Measurements from ENCODE around the gene FUT8.
"Not testable (repeated sequence)": the region's sequence is repeated elsewhere in the genome, so short reads cannot be mapped to it uniquely, and the experiment has no call there.

Gene FUT8

DNA sequence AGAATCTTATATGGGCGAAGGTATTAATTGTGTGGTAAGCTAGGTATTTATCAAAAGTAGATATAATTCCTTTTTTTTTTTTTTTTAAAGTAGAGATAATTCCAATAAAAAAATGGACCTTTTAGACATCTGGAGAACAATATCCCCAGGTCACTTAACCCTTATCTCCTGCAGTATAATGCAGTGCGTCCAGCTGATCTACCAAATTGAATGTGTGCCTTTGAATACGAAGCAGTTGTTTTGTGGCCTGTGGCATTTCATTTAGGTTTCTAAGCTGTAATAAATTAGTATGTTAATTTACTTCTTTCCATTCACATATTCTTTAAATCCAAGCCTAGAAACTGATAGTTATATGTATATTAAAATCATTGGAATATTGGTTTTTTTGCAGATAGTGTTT lies 3.1 kb downstream of the FUT8 start:
- no peak for DNase-seq (ENCODE audit: low read depth, low spot score)

DNA sequence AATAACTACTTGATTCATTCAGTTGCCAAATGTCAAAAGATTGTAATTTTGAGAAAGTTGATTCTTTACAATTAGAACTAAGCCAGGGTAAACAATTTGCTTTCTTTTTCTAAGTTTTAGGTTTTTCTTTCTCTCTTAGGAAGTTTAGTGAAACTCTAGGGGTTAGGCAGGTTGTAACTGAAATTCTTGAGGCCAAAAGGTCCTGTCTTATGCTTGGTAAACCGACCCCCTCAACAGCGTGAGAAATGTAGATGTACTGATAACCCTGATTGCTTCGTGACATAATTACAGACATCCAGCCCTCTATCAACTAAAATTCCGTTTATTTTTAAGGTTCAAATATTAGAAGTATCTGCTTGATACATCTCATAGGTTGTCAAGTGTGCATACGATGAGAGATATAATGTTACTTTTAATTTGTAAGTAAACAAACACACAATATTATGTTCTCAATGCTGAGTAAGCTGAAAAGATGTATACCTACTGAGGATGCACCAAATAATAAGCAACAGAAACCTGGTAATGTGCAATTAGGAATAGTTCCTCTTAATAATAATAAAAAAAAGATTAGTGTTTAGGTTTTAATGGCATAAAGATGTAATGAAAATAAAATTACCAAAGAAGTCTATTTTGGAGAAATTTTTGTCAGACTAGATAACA lies 7.2 kb downstream of the FUT8 start:
- no peak for DNase-seq (ENCODE audit: low read depth, low spot score)

DNA sequence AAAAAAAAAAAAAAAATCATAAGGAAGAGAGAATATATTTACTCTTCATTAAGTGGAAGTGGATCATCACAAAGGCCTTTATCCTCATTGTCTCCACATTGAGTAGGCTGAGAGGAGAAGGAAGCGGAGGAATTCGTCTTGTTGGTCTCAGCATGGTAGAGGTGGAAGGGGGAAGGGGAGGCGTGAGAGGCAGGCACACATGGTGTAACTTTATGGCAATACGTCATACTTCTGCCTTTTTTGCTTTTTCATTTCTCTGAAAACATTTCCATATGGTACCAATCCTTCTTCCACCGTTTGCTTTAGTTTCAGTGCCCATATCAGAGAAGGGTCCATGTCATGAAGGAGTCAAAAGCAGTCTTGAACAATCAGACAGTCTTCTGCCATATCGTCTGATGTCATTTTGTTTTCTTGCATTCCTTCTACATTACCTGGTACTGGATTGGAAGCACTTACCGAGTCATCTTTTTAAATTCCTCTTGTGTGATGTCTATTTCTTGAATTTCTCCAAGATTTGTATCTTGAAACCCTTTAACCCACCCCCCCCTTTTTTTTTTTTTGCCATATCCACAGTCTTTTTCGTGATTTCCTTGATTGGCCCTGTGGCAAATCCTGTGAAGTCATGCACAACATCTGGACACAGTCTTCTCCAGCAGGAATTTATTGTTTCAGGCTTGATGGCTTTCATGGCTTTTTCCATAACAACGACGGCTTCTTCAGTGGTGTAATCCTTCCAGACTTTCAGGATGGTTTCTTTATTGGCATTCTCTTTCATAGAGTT lies 8.9 kb downstream of the FUT8 start:
- DNase-seq (ENCODE audit: low read depth, low spot score), result no peak

DNA sequence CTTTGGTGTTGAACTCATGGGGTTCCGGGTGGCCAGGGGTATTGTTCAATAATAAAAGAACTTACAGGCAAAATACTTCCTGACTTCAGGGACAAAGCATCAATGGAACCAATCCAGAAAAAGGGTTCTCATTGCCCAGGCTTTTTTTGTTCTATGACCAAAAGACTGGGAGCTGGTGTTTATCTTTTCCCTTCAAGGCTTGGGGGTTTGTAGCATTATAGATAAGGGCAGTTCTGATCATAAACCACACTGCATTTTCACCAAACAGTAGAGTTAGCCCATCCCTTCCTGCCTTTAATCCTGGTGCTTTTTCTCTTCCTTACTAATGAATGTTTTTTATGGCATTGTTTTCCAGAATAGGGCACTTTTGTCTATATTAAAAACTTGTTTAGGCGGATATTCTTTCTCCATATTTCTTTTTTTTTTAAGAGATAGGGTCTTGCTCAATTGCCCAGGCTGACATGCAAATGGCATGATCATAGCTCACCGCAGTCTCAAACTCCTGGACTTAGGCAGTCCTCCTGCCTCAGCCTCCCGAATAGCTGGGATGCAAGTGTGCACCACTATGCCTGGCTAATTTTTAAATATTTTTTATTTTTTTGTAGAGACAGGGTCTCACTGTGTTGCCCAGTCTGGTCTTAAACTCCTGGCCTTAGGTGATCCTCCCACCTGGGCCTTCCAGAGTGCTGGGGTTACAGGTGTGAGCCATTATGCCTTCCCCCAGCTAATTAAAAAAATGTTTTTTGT lies 9.7 kb downstream of the FUT8 start:
- no peak for DNase-seq (ENCODE audit: low read depth, low spot score)

DNA sequence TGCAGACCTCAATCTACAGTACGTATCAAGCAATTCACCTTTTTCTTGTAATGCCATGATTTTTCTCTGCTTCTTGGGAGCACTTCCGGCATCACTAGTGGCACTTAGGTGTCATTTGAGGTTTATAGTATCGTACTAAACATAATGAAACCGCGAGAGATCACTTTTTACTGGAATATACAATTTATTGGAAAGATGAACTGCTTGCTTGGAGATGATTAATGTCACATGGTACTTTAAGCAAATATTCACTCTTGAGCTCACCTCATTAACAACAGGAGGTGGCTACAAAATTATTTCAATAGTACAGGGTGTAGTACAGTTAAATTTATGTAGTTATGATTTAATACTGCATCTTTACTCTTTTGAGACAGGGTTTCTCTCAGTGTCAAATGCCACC lies 11.5 kb downstream of the FUT8 start:
- DNase-seq (ENCODE audit: low read depth, low spot score), result no peak

DNA sequence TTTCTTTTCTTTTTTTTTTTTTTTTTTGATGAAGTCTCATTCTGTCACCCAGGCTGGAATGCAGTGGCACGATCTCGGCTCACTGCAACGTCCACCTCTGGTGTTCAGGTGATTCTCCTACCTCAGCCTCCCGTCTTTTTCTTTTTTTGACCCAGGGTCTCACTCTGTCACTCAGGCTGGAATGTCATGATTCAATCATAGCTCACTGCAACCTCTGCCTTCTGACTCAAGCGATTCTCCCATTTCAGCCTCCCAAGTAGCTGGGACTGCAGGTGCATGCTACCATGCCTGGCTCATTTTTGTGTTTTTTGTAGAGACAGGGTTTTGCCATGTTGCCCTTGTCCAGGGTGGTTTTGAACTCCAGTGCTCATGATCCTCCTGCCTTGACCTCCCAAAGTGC lies 12.0 kb downstream of the FUT8 start:
- no peak for DNase-seq (ENCODE audit: low read depth, low spot score)

DNA sequence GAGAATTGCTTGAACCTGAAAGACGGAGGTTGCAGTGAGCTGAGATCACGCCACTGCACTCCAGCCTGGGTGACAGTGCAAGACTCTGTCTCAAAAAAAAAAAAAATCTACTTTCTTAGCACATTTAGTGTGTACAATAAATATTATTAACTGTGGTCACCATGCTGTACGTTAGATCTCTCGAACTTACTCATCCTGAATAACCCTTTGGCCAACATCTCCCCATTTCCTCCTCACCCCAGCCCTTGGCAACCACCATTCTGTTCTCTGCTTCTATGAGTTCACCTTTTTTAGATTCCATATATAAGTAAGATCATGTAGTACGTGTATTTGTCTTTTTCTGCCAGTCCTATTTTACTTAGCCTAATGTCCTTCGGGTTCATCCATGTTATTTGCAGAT lies 13.4 kb downstream of the FUT8 start:
- no peak for DNase-seq (ENCODE audit: low read depth, low spot score)

DNA sequence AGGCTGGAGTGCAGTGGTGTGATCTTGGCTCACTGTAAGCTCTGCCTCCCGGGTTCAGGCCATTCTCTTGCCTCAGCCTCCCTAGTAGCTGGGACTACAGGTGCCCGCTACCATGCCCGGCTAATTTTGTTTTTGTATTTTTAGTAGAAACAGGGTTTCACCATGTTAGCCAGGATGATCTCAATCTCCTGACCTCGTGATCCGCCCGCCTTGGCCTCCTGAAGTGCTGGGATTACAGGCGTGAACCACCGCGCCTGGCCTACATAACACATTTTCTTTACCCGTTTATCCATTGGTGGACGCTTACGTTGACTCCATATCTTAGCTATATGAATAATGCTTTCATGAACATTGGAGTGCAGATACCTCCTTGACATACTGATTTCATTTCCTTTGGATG lies 14.4 kb downstream of the FUT8 start:
- DNase-seq (ENCODE audit: low read depth, low spot score), result not testable (repeated sequence)

DNA sequence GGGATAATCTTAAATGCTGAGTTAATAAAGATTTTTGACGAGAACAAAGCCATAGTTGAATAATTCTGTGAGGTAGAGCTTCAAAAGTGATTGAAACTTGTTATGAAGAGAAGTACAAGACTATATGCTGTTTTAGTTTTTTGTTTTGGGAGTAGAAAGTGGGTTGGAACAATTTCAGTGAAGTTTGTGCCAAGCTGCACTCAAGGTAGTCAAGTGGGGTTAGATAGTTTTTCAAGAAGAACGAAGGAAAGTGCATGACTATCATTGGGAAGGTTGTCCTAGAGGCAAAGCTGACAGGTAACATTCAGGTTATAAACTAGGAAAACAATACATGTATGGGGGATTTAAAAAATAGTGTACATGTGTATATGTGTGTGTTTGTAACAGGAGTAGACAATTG lies 16.2 kb downstream of the FUT8 start:
- no peak for DNase-seq (ENCODE audit: low read depth, low spot score)

DNA sequence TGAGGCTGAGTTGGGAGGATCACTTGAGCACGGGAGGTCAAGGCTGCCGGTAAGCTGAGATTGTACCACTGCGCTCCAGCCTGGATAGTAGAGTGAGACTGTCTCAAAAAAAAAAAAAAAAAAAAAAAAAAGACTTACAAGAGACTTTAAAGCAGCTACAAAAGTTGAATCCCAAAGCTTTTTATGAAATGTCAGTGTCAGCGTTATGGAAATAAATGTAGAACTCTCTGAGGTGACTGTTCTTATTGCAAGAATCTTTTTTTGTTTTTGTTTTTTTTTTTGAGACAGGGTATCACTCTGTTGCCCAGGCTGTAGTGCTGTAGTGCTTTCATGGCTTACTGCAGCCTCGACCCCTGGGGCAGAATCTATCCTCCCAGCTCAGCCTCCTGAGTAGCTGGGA lies 17.2 kb downstream of the FUT8 start:
- no peak for DNase-seq (ENCODE audit: low read depth, low spot score)

DNA sequence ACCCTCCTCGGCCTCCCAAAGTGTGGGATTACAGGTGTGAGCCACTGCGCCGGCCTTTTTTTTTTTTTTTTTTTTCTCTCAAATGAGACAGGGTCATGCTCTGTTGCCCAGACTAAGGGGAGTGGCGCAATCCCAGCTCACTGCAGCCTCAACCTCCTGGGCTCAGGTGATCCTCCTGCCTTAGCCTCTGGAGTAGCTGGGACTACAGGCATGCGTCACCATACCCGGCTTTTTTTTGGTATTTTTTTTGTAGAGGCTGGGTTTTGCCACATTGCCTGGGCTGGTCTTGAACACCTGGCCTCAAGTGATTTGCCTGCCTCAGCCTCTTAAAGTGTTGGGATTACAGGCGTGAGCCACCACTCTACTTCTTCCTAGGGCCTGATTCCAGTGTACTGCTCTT lies 18.7 kb downstream of the FUT8 start:
- DNase-seq (ENCODE audit: low read depth, low spot score), result no peak

DNA sequence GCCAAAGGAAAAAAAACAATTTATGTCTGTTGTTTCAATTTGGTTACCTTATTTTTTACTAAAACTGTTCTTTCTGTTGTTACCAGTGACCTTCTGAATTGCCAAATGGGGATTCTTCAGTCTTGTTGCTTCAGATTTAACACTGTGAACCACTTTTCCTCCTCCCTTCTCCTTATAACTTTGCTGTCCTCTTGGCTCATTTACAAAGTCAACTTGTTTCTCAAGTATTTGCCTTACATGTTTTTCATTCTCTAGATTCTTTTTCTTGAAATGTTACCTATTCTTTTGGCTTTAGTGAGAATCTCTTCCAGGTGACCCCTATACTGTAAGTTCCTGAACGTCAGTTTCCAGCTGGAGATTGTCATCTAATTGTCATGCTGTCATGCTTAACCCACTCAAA lies 19.4 kb downstream of the FUT8 start:
- DNase-seq (ENCODE audit: low read depth, low spot score), result no peak

DNA sequence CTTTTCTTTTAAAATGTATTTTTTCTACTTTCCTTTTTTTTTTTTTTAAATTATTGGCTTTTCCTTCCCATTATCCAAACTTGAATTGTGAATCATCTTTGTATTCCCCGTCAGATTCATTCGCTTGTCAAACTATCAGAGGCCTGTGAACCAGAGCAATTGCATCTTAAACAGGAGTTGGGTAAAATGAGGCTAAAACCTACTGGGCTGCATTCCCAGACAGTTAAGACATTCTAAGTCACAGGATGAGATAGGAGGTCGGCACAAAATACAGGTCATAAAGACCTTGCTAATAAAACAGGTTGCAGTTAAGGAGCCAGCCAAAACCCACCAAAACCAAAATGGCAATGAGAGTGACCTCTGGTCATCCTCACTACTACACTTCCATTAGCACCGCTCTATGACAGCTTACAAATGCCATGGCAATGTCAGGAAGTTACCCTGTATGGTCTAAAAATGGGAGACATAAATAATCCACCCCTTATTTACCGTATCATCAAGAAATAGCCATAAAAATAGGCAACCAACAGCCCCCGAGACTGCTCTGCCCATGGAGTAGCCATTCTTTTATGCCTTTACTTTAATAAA lies 19.9 kb downstream of the FUT8 start:
- DNase-seq (ENCODE audit: low read depth, low spot score), result no peak

DNA sequence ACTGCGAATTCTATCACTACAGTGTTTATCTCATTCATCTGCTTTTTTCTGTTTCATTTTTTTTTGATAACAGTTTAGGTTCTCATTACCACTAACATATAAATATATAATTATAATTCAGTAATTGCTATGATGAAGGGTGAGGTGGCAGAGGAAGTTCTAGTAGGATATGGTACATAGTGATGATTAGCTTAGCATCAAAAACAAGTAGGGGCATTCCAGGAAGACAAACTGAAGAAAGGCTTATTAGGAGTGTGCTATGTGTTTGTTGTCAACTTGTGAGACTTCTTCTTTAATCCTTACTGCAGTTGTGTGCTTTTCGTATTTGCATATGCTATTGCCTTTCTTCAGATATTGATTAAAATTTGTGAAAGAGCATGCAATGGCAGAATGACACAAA lies 20.6 kb downstream of the FUT8 start:
- DNase-seq (ENCODE audit: low read depth, low spot score), result no peak

DNA sequence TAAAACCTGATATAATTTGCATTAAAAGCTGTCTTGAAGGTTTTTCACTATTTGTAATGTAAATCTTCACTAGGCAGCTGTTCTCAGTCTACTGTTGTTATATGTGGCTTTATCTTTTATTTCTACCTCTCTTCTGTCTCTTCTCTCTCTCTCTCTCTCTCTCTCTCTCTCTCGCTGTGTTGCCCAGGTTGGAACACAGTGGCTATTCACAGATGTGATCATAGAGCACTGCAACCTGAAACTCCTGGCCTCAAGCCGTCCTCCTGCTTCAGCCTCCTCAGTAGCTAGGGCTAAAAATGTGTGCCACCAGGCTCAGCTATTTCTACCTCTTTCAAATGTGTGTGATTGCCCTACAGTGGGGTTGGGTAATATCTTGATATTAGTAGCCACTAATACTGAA lies 21.1 kb downstream of the FUT8 start:
- no peak for DNase-seq (ENCODE audit: low read depth, low spot score)

DNA sequence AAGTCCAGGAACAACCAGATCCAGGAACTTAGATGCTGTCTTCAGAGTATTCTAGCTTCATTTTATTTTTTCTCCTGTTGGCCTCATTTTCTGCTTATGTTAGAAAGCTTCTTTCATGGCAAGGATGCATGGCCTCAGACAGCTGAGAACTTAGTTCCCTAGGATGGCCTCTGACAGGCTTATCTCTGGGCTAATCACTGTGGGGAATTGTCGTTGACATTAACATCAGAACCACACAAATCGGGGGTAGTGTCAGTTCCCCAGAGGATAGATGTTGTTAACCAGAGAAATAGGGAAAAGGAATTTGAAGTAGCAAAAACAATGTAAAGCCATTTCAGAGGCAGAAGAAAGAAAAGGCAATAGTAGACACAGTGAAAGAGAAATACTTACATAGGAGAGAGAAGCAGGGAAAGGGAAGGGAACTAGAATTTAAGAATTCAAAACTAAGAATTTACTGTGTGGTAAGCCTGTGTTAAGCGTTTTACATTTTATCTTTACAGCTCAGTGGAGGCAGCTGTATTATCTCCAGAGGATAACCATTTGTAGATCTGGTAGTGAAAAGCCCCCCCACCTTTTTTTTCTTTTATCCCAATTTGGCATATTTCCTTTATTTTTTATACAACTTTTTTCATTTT lies 21.8 kb downstream of the FUT8 start:
- DNase-seq (ENCODE audit: low read depth, low spot score), result no peak

DNA sequence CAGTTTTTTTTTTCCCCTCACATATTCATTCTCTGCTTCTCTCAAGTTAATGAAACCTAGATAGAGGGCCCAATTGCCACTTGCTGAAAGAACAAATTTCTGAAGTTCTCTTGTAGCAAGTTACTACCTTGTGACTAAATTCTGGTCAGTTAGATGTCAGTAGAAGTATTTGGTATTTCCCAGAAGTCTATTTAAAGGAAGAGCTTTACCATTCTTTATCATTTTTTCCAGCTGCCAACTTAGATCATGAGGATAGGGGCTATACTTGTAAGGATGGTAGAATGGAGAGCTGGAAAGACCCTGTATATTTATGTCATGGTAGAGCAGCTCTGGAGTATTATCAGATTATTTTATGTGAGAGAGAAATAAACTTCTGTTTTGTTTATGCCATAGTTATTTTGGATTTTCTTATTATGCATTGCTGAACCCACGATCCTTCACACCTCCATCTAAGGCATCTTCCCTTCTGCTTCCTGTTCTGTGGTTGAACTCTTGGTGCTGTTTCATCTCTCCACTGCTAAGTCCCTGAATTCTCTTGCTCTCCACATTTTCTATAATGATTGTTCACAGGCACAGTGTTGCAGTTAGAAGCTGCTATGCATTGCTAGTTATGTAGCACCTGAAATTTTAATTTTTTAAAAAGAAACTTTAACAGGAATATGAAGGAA lies 25.9 kb downstream of the FUT8 start:
- no peak for DNase-seq (ENCODE audit: low read depth, low spot score)

DNA sequence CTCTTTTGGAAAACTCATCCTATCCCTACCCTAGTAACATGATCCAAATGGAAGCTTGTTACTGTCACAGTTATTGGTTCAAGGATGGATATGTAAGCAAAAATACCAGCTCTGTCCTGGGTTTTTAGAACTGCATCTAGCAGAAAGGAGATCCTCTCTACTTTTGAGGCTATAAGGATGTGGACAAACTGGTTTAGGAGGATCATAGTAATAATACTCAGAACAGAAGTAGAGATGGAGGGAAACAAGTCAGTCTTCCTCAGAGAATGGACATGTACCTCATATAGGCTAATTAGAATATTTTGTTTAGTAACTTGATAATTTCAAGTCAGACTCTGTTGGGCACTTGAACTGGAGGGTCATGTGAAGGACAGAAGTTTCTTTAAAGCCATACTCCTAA lies 26.6 kb downstream of the FUT8 start:
- no peak for DNase-seq (ENCODE audit: low read depth, low spot score)

DNA sequence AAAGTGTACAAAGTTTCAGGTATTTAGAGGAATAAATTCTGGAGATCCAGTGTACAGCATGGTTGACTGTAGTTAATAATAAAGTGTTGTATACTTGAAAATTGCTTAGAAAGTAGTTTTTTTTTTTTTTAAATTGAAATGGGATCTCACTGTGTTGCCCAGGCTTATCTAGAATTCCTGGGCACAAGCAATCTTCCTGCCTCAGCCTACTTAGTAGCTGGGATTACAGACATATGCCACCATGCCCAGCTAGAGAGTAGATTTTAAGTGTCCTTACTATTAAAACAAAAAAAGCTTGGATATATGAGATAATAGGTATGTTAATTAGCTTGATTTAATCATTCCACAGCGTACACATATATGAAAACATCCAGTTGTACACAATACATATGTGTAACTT lies 27.7 kb downstream of the FUT8 start:
- DNase-seq (ENCODE audit: low read depth, low spot score), result no peak

DNA sequence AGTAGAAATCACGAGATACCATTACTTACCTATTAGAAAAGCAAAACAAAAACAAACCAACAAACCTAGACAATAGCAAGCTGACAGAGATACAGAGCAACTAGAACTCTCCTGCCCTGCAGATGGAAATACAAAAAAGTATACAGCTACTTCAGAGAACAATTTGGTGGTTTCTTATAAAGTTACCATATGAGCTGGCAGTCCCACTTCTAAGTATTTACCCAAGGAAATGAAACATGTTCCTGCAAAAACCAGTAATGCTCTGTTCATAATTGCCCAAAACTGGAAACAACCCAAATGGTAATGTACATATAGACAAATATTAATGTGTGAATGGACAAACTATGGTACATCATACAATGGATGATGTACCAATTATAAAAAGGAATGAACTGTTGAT lies 31.7 kb downstream of the FUT8 start:
- DNase-seq (ENCODE audit: low read depth, low spot score), result no peak

DNA sequence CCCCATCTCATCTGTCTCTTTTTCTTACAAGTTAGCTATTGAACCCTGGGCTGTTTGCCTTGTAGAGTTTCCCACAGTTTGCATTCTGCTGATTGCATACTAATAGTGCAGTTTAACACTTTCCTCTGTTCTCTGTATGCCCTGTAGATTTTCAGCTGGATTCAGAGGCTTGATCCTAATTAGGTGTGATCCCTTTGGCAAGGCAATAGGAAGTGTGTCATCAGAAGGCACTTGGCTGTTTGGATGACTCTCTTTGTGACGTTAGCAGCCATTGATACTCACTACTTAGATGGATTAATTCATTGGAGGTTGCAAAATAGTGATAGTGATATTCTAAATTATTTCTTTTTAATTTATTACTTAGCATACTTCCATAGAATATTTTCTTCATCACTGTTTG lies 33.6 kb downstream of the FUT8 start:
- no peak for DNase-seq (ENCODE audit: low read depth, low spot score)

DNA sequence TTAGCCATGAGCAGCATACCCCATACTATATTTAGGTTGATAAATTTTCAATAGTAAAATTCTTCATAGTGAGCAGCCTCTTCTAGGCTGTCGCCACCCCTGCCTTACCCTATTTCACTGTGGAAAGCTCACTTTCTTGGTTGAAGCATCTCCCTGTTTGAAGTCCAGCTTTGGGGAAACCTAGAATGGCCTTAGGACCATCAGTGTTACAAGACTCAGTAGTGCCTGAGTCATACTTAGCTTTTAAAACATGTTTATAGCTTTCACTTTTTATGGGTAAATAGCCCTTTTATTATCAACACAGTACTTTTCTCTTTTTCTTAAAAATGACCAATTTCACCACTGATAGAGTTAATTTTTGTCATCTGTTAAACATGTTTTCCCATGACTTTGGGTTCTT lies 37.1 kb downstream of the FUT8 start:
- DNase-seq (ENCODE audit: low read depth, low spot score), result no peak

Data from brain pericyte (primary cell).